ENCODE results near the gene RGPD8. TPM values are rescaled to one million over a fixed set of nuclear protein-coding genes. Genes with fewer than 3 reads are reported as not detected.

RGPD8 gene
- total and polyA plus RNA-seq, 2 of the 8 experiments (the other 6 are each of a cell fraction or from before 2014, with no cell fraction given), result 0.51 to 8.2 TPM

- Histone ChIP-seq H3K4me2 (ENCODE audit: insufficient read depth in 1 of 2, low read depth in 2 of 2, low read length in 2 of 2) (no peak overlapping the region), H2BK12ac (ENCODE audit: low read depth, low read length) (no peak overlapping the region), H2BK20ac (ENCODE audit: low read length) (no peak overlapping the region), H3K23ac (ENCODE audit: insufficient read length) (no peak overlapping the region), H3K36me3 (ENCODE audit: control insufficient read depth in 2 of 4, insufficient read depth in 4 of 4, low read length in 3 of 4) (no peaks in the 10 kb centered on the region), H3K14ac (ENCODE audit: insufficient read length) (no peak overlapping the region), H4K5ac (ENCODE audit: insufficient read length, low read depth, low read length) (no peak overlapping the region), H3K27ac (ENCODE audit: low read depth, low read length) (no peak overlapping the region), H2BK15ac (ENCODE audit: low read length) (no peak overlapping the region), H3K79me1 (ENCODE audit: low read depth, low read length) (no peaks in the 10 kb centered on the region), H3K27me3 (replicated peaks in 1 of 4; ENCODE audit: control insufficient read depth in 3 of 4, extremely low read depth in 1 of 4, insufficient read depth in 3 of 4, low read length in 3 of 4) (no peaks in the 10 kb centered on the region), H4K20me1 (replicated peaks in 1 of 2; ENCODE audit: control insufficient read depth in 1 of 2, insufficient read depth in 2 of 2, low read length in 2 of 2) (peaks cover 0 to 4% of the 10 kb centered on the region in 2 experiments), H3K4me1 (replicated peaks in 1 of 4; ENCODE audit: control insufficient read depth in 3 of 4, insufficient read depth in 4 of 4, low read length in 3 of 4) (no peaks in the 10 kb centered on the region), H3K79me2 (ENCODE audit: control insufficient read depth in 1 of 2, insufficient read depth in 2 of 2, low read length in 2 of 2) (no peaks in the 10 kb centered on the region), H3K9me3 (ENCODE audit: insufficient read depth in 2 of 2, low read depth in 1 of 2, low read length in 1 of 2) (no peaks in the 10 kb centered on the region), H3K4ac (replicated peaks; ENCODE audit: insufficient read length, low read depth, low read length) (no peak overlapping the region), H2AK5ac (ENCODE audit: low read depth, low read length) (no peak overlapping the region), H2AFZ (ENCODE audit: low read length) (no peak overlapping the region), H2BK120ac (replicated peaks; ENCODE audit: low read depth, low read length) (no peak overlapping the region), H3K23me2 (ENCODE audit: low read depth, low read length) (peaks cover 10% of the 10 kb centered on the region; the same call in 1 of the 2 replicates), H3K56ac (replicated peaks; ENCODE audit: insufficient read length, low read depth, low read length) (no peak overlapping the region), H4K91ac (replicated peaks; ENCODE audit: insufficient read length, low read length) (no peak overlapping the region), H2BK5ac (ENCODE audit: low read depth, low read length) (no peak overlapping the region), H4K8ac (ENCODE audit: extremely low read depth, insufficient read depth, low read length) (no peak overlapping the region), H3K18ac (ENCODE audit: extremely low read depth, low read length) (no peak overlapping the region), H3K4me3 (ENCODE audit: extremely low read depth in 1 of 4, insufficient read depth in 2 of 4, low read depth in 3 of 4, low read length in 4 of 4) (no peak overlapping the region), H3K9ac (replicated peaks in 1 of 4; ENCODE audit: extremely low read depth in 1 of 4, low read depth in 3 of 4, low read length in 3 of 4) (no peak overlapping the region)
- DNase-seq (ENCODE audit: low read depth in 1 of 2, low spot score in 2 of 2), result no peak
- ChIA-PET CTCF (ENCODE audit: partially characterized antibody) (interaction anchor here (0.6 to 1.0 kb wide), 3 partner anchors 14 to 362 kb away, joined by 3 to 4 read pairs (median 4); no protein-coding TSS in a partner anchor), POLR2A (ENCODE audit: partially characterized antibody) (no interaction called here)
- 89% methylated on average over 30 of the region's 30 CpGs; no CpG with 5 or more reads in 1 of the 2 experiments for WGBS, 2 experiments (ENCODE audit: extremely low coverage in 1 of 2, insufficient coverage in 1 of 2, insufficient read length in 1 of 2, insufficient replicate concordance in 2 of 2, low coverage in 1 of 2, low lambda C conversion rate in 2 of 2, missing lambda C conversion rate in 1 of 2)
- FAIRE-seq, result no peak
- no peak for TF ChIP-seq CHD2 (IDR thresholded peaks at IDR 0.05; ENCODE audit: low read length)
- peak in 2 of 3 experiments; percentile 26 to 32; a peak in 2 of 4 replicates for TF ChIP-seq CTCF (IDR thresholded peaks at IDR 0.05; ENCODE audit: control extremely low read depth in 1 of 3, insufficient read depth in 1 of 3, low read depth in 1 of 3, low read length in 3 of 3)
- no peak for TF ChIP-seq HDAC2 (IDR thresholded peaks at IDR 0.05; ENCODE audit: borderline replicate concordance in 1 of 2, low read depth in 2 of 2, low read length in 2 of 2)
- no peak for TF ChIP-seq FOSL1 (IDR thresholded peaks at IDR 0.05; ENCODE audit: insufficient read depth, low read depth, low read length)
- TF ChIP-seq GTF2F1 (IDR thresholded peaks at IDR 0.05; ENCODE audit: borderline replicate concordance, low read depth, low read length), result no peak
- no peak for TF ChIP-seq SUZ12 (IDR thresholded peaks at IDR 0.05; ENCODE audit: low read length)
- TF ChIP-seq SP4 (IDR thresholded peaks at IDR 0.05; ENCODE audit: low read length), result no peak
- TF ChIP-seq RAD21 (IDR thresholded peaks at IDR 0.05 in 1 of 2, conservative IDR thresholded peaks at IDR 0.05 in 1 of 2; ENCODE audit: low read depth in 2 of 2, low read length in 2 of 2), result peak in 1 of 2 experiments; percentile 3; a peak in 1 of 4 replicates
Measured at GRCh38 chr2:112345030-112346027, 88.1 kb downstream of the RGPD8 start.

Measured in H1 (cell line).